Naive B cell (primary cell): ENCODE results near the gene TFAP2A. TPM values are rescaled to one million over a fixed set of nuclear protein-coding genes. Genes with fewer than 3 reads are reported as not detected.

Experiments used
- ATAC-seq, 2 donors: fragments of 150-1000 bp; cut with Tn5 transposase; 2 replicates each; pipeline ENCODE4 v1.10.0; 2021; ENCODE audit warnings: low read depth in 2 of 2, mild to moderate bottlenecking in 2 of 2, moderate library complexity in 2 of 2
- DNase-seq: peaks from one replicate; pipeline ENCODE4 v3.0.0; 2022
- H3K27ac Mint-ChIP-seq, 6 donors: one replicate each; pipeline ENCODE4 v1.8.0; 2020 to 2022; ENCODE audit warnings: mild to moderate bottlenecking in 6 of 6, mixed read lengths in 6 of 6, moderate library complexity in 5 of 6, inconsistent platforms in 2 of 6
- H3K27me3 Mint-ChIP-seq, 3 donors: one replicate each; pipeline ENCODE4 v1.8.0; 2021 to 2022; ENCODE audit warnings: mixed read lengths in 3 of 3, mild to moderate bottlenecking in 1 of 3
- H3K36me3 Mint-ChIP-seq, 2 donors: one replicate each; pipeline ENCODE4 v1.8.0; 2020 to 2022; ENCODE audit warnings: mixed read lengths in 2 of 2, inconsistent platforms in 1 of 2, mild to moderate bottlenecking in 1 of 2
- H3K4me1 Mint-ChIP-seq, 3 donors: one replicate each; pipeline ENCODE4 v1.8.0; 2020 to 2022; ENCODE audit warnings: mixed read lengths in 3 of 3, inconsistent platforms in 1 of 3, mild to moderate bottlenecking in 1 of 3, moderate library complexity in 1 of 3
- H3K4me3 Mint-ChIP-seq, 8 donors: one replicate each; pipeline ENCODE4 v1.8.0; 2020 to 2022; ENCODE audit warnings: mild to moderate bottlenecking in 8 of 8, mixed read lengths in 8 of 8, moderate library complexity in 8 of 8, inconsistent platforms in 2 of 8
- H3K9me3 Mint-ChIP-seq, 7 donors: one replicate each; pipeline ENCODE4 v1.8.0; 2020 to 2022; ENCODE audit warnings: mixed read lengths in 7 of 7, mild to moderate bottlenecking in 5 of 7, inconsistent platforms in 2 of 7, moderate library complexity in 1 of 7
- polyA plus RNA-seq, 6 donors: library from polyadenylated mRNA; unstranded; fragments of 300-500 nt; fragmentation: Illumina TruSeq; gene quantifications; one replicate each; pipeline ENCODE4 v1.2.3, GENCODE V29; 2021; ENCODE audit warnings: low read depth in 6 of 6

TFAP2A gene
- polyA plus RNA-seq = not detected

- peak within 1 kb of the TSS; percentile 18 to 98 (median 87) for H3K4me3 Mint-ChIP-seq
- peaks cover 32 to 56% (median 41%) of the 10 kb centered on the region in 3 donors for H3K4me1 Mint-ChIP-seq
- peaks cover 8 to 47% (median 29%) of the 10 kb centered on the region in 7 donors for H3K9me3 Mint-ChIP-seq
- DNase-seq (no peak), ATAC-seq (no peak)
- H3K27me3 Mint-ChIP-seq = peaks cover 65 to 98% (median 94%) of the 10 kb centered on the region in 3 donors
- peaks cover 4 to 53% of the 10 kb centered on the region in 2 donors for H3K36me3 Mint-ChIP-seq
- peak within 1 kb of the TSS; percentile 15 to 96 (median 78) for H3K27ac Mint-ChIP-seq
These were observed at the start of gene TFAP2A for GRCh38 chr6:10414756-10415616. TSS of gene TFAP2A (minus strand) at chr6:10415074. CDS start at chr6:10414991, 83 bp downstream.

- ATAC-seq (no peak), DNase-seq (no peak)
- Mint-ChIP-seq H3K4me3 (no peak overlapping the region), H3K9me3 (peaks cover 0 to 4% (median 0%) of the 10 kb centered on the region in 7 donors), H3K27ac (no peak overlapping the region), H3K4me1 (peaks cover 0 to 12% (median 6%) of the 10 kb centered on the region in 3 donors), H3K27me3 (peaks cover 21 to 33% (median 28%) of the 10 kb centered on the region in 3 donors), H3K36me3 (no peaks in the 10 kb centered on the region)
These were observed 48.9 kb upstream of the TFAP2A start for GRCh38 chr6:10463491-10464481.

GRCh38 chr6:10463040-10463439, 48.2 kb upstream of the TFAP2A start:
- no peak for DNase-seq
- no peak overlapping the region for H3K27ac Mint-ChIP-seq
- H3K27me3 Mint-ChIP-seq = peaks cover 21 to 39% (median 31%) of the 10 kb centered on the region in 3 donors
- no peak overlapping the region for H3K4me3 Mint-ChIP-seq
- peaks cover 0 to 12% (median 6%) of the 10 kb centered on the region in 3 donors for H3K4me1 Mint-ChIP-seq
- peaks cover 0 to 3% (median 0%) of the 10 kb centered on the region in 7 donors for H3K9me3 Mint-ChIP-seq
- no peaks in the 10 kb centered on the region for H3K36me3 Mint-ChIP-seq
- ATAC-seq = no peak

- H3K36me3 Mint-ChIP-seq = no peaks in the 10 kb centered on the region
- H3K9me3 Mint-ChIP-seq = peaks cover 0 to 3% (median 0%) of the 10 kb centered on the region in 7 donors
- H3K4me3 Mint-ChIP-seq = peak overlapping the region in 1 of 8 donors; percentile 21
- H3K4me1 Mint-ChIP-seq = peaks cover 0 to 12% (median 6%) of the 10 kb centered on the region in 3 donors
- DNase-seq (no peak), ATAC-seq (no peak)
- H3K27ac Mint-ChIP-seq = no peak overlapping the region
- peaks cover 15 to 42% (median 32%) of the 10 kb centered on the region in 3 donors for H3K27me3 Mint-ChIP-seq
These were observed 47.0 kb upstream of the TFAP2A start for GRCh38 chr6:10461850-10462249.

GRCh38 chr6:10460096-10460495, 45.2 kb upstream of the TFAP2A start:
- Mint-ChIP-seq H3K4me3 (no peak overlapping the region), H3K4me1 (peaks cover 0 to 12% (median 6%) of the 10 kb centered on the region in 3 donors), H3K27me3 (peaks cover 19 to 30% (median 24%) of the 10 kb centered on the region in 3 donors), H3K36me3 (no peaks in the 10 kb centered on the region), H3K9me3 (peaks cover 0 to 3% (median 0%) of the 10 kb centered on the region in 7 donors), H3K27ac (no peak overlapping the region)
- peak; percentile 75 to 80 for ATAC-seq
- DNase-seq = no peak

- H3K4me1 Mint-ChIP-seq = peaks cover 0 to 12% (median 6%) of the 10 kb centered on the region in 3 donors
- H3K27ac Mint-ChIP-seq = peak overlapping the region in 1 of 6 donors; percentile 2
- H3K9me3 Mint-ChIP-seq = peaks cover 0 to 5% (median 0%) of the 10 kb centered on the region in 7 donors
- no peaks in the 10 kb centered on the region for H3K36me3 Mint-ChIP-seq
- peaks cover 19 to 30% (median 25%) of the 10 kb centered on the region in 3 donors for H3K27me3 Mint-ChIP-seq
- no peak for DNase-seq
- no peak for ATAC-seq
- H3K4me3 Mint-ChIP-seq = no peak overlapping the region
These were observed 43.4 kb upstream of the TFAP2A start for GRCh38 chr6:10458287-10458686.

GRCh38 chr6:10453596-10453995, 38.7 kb upstream of the TFAP2A start:
- DNase-seq = no peak

GRCh38 chr6:10451828-10452509, 37.1 kb upstream of the TFAP2A start:
- DNase-seq (no peak), ATAC-seq (no peak)
- peaks cover 13 to 27% (median 24%) of the 10 kb centered on the region in 3 donors for H3K27me3 Mint-ChIP-seq
- H3K4me1 Mint-ChIP-seq = no peaks in the 10 kb centered on the region
- no peaks in the 10 kb centered on the region for H3K36me3 Mint-ChIP-seq
- H3K27ac Mint-ChIP-seq = no peak overlapping the region
- peaks cover 0 to 2% (median 0%) of the 10 kb centered on the region in 7 donors for H3K9me3 Mint-ChIP-seq
- no peak overlapping the region for H3K4me3 Mint-ChIP-seq

More at GRCh38 chr6:10453596-10453995, 38.7 kb upstream of the TFAP2A start:
- H3K27ac Mint-ChIP-seq = no peak overlapping the region
- ATAC-seq = no peak
- H3K4me1 Mint-ChIP-seq = no peaks in the 10 kb centered on the region
- H3K9me3 Mint-ChIP-seq = peaks cover 0 to 5% (median 0%) of the 10 kb centered on the region in 7 donors
- no peak overlapping the region for H3K4me3 Mint-ChIP-seq
- no peaks in the 10 kb centered on the region for H3K36me3 Mint-ChIP-seq
- H3K27me3 Mint-ChIP-seq = peaks cover 8 to 35% (median 31%) of the 10 kb centered on the region in 3 donors

GRCh38 chr6:10451394-10451793, 36.5 kb upstream of the TFAP2A start:
- no peak overlapping the region for H3K27ac Mint-ChIP-seq
- no peaks in the 10 kb centered on the region for H3K4me1 Mint-ChIP-seq
- ATAC-seq (no peak), DNase-seq (no peak)
- H3K4me3 Mint-ChIP-seq = no peak overlapping the region
- H3K9me3 Mint-ChIP-seq = peaks cover 0 to 3% (median 0%) of the 10 kb centered on the region in 7 donors
- H3K36me3 Mint-ChIP-seq = peaks cover 0 to under 1% of the 10 kb centered on the region in 2 donors
- H3K27me3 Mint-ChIP-seq = peaks cover 16 to 31% (median 24%) of the 10 kb centered on the region in 3 donors

- ATAC-seq = no peak
- Mint-ChIP-seq H3K4me3 (no peak overlapping the region), H3K4me1 (no peaks in the 10 kb centered on the region), H3K9me3 (peaks cover 0 to 6% (median 0%) of the 10 kb centered on the region in 7 donors), H3K27me3 (peaks cover 13 to 43% (median 28%) of the 10 kb centered on the region in 3 donors), H3K27ac (no peak overlapping the region), H3K36me3 (peaks cover 0 to 4% of the 10 kb centered on the region in 2 donors)
- DNase-seq = no peak
These were observed 34.9 kb upstream of the TFAP2A start for GRCh38 chr6:10449751-10450150.

GRCh38 chr6:10448096-10448495, 33.2 kb upstream of the TFAP2A start:
- Mint-ChIP-seq H3K36me3 (peaks cover 0 to 4% of the 10 kb centered on the region in 2 donors), H3K9me3 (peaks cover 0 to 6% (median 0%) of the 10 kb centered on the region in 7 donors), H3K4me1 (no peaks in the 10 kb centered on the region), H3K27ac (no peak overlapping the region), H3K27me3 (peaks cover 13 to 55% (median 37%) of the 10 kb centered on the region in 3 donors), H3K4me3 (no peak overlapping the region)
- no peak for ATAC-seq
- DNase-seq = no peak

- no peak overlapping the region for H3K4me3 Mint-ChIP-seq
- H3K4me1 Mint-ChIP-seq = no peaks in the 10 kb centered on the region
- peaks cover 0 to 4% of the 10 kb centered on the region in 2 donors for H3K36me3 Mint-ChIP-seq
- DNase-seq (no peak), ATAC-seq (no peak)
- H3K9me3 Mint-ChIP-seq = peaks cover 0 to 6% (median 0%) of the 10 kb centered on the region in 7 donors
- H3K27ac Mint-ChIP-seq = peak overlapping the region in 1 of 6 donors; percentile 63
- peaks cover 18 to 59% (median 45%) of the 10 kb centered on the region in 3 donors for H3K27me3 Mint-ChIP-seq
These were observed 31.7 kb upstream of the TFAP2A start for GRCh38 chr6:10446548-10446947.
